HepG2 (cell line): ENCODE data around the gene CSNK1E.

Experiments
- POLR2A ChIP-seq, 2 experiments: IDR thresholded peaks; 2 replicates each; pipeline ENCODE4 v1.6.1; 2011; ENCODE audit warnings: low read depth in 2 of 2, low read length in 2 of 2, mild to moderate bottlenecking in 1 of 2, moderate library complexity in 1 of 2; ENCODE audit not compliant: insufficient read depth in 1 of 2
- RBFOX2 ChIP-seq: fragments of 200-400 bp; formaldehyde crosslinking; IDR thresholded peaks from 2 replicates; pipeline ENCODE4 v1.6.1; 2017; ENCODE audit warnings: low read depth, mild to moderate bottlenecking, low read length
- TF ChIP-seq, protein P1 (sequence below): IDR thresholded peaks from 2 replicates; pipeline ENCODE4 v1.6.1; 2012; ENCODE audit warnings: inconsistent platforms

DNA sequence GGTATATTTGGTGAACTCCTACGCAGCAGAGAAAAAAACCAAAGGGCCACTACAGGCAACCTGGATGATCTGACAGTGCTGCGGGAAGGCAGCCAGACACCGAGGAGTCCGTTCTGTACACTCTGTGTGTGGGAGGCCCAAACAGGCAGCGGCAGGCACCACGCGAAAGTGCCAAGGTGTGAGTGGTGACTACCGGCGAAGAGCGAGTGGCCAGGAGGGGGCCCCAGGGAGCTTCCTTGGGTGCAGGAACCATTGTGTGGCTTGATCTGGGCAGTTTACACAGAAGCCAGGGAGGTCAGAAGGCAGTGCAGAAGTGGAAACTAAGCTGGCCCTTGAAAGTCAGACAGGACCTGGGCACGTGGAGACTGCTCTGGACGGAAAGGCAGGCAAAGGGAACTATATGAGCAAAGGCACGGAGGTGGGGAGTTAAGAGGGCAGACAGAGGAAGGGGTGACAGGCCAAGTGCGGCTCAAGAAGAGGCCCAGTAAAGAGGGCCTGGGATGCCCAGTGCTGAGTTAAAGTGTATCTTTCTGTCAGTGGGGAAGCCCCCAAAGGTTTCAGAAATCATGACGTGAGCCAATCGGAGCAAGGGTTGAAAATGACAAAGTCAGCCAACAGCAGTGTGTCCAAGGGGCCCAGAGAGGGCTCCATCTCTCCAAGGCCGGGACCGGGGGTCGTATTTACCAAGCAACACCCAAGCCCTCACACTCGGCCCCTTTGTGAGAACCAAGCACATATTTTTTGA lies 55.0 kb downstream of the CSNK1E start:
- TF ChIP-seq, protein P1, sequence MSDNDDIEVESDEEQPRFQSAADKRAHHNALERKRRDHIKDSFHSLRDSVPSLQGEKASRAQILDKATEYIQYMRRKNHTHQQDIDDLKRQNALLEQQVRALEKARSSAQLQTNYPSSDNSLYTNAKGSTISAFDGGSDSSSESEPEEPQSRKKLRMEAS, result peak; percentile 72
- TF ChIP-seq RBFOX2 (no peak), POLR2A (IDR thresholded peaks at IDR 0.05; ENCODE audit: insufficient read depth in 1 of 2, low read depth in 2 of 2, low read length in 2 of 2) (no peak)
